Activated naive CD8-positive, alpha-beta T cell treated with anti-CD3 and anti-CD28 coated beads, Interleukin-2, amount 50 U/mL, for 16 hours (primary cell): ENCODE data around the gene UGT1A3.
"Not testable (repeated sequence)": the region's sequence is repeated elsewhere in the genome, so short reads cannot be mapped to it uniquely, and the experiment has no call there.

Experiments
- DNase-seq: peaks from one replicate; pipeline ENCODE4 v3.0.0-alpha.2; 2020; ENCODE audit warnings: low read depth, low spot score

The UGT1A3 gene

GRCh38 chr2:233707940-233708644 is 20.8 kb upstream of the UGT1A3 start:
- DNase-seq = no peak

GRCh38 chr2:233708942-233709341 is 19.9 kb upstream of the UGT1A3 start:
- no peak for DNase-seq

- DNase-seq = peak; percentile 40
Observed at GRCh38 chr2:233711312-233712008, 17.4 kb upstream of the UGT1A3 start.

DNA sequence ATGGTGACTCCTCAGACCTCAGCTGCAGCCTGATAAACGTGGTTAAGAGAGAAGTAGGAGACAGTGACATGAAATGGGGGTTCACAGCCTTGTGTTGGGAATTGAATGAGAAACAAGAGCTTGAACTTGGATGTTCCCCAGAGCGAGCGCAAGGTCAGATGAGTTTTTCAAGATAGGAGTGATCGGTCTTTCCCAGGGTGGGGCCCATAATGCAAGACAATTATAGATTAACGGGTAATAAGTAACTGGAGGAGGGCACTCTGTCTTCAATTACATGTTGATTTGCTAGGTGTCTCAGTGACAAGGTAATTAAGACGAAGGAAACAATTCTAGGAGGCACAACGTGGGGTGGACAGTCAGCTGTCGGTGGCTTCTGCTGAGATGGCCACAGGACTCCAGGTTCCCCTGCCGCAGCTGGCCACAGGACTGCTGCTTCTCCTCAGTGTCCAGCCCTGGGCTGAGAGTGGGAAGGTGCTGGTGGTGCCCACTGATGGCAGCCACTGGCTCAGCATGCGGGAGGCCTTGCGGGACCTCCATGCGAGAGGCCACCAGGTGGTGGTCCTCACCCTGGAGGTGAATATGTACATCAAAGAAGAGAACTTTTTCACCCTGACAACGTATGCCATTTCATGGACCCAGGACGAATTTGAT is 16.1 kb upstream of the UGT1A3 start, which contains the start of gene UGT1A5:
UGT1A5 (plus strand) TSS at position 297 of the 651 bp plus-strand sequence; CDS start at position 382, 85 bp downstream.
- no peak for DNase-seq

- DNase-seq = no peak
Observed at GRCh38 chr2:233713262-233713615, 15.6 kb upstream of the UGT1A3 start.

DNA sequence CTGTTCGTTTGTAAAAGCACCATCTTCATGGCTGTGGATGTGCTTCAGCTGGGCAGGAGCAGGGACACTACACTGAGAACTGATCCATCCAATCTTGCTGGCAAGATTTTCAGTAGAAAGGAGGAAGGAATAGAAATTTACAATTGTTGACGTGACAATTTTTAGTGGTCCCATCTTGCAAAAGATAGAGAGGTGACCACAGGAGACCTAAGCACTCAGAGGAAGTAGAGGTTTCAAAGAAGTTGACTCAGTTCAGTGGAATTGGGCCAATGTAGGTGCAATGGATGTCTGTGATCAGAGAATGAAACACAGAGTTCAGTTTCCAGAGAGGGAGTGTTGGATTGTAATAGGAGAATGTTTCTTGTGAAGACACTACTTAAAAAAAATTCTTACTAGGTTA is 14.7 kb upstream of the UGT1A3 start:
- no peak for DNase-seq

DNA sequence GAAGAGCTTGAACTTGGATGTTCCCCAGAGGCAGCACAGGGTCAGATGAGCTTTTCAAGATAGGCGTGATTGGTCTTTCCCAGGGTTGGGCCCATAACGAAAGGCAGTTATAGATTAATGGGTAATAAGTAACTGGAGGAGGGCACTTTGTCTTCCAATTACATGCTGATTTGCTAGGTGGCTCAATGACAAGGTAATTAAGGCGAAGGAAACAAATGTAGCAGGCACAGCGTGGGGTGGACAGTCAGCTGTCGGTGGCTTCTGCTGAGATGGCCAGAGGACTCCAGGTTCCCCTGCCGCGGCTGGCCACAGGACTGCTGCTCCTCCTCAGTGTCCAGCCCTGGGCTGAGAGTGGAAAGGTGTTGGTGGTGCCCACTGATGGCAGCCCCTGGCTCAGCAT is 10.3 kb upstream of the UGT1A3 start, which contains the start of gene UGT1A4:
UGT1A4 (plus strand) TSS at position 185 of the 400 bp plus-strand sequence; CDS start at position 270, 85 bp downstream.
- DNase-seq = no peak

DNA sequence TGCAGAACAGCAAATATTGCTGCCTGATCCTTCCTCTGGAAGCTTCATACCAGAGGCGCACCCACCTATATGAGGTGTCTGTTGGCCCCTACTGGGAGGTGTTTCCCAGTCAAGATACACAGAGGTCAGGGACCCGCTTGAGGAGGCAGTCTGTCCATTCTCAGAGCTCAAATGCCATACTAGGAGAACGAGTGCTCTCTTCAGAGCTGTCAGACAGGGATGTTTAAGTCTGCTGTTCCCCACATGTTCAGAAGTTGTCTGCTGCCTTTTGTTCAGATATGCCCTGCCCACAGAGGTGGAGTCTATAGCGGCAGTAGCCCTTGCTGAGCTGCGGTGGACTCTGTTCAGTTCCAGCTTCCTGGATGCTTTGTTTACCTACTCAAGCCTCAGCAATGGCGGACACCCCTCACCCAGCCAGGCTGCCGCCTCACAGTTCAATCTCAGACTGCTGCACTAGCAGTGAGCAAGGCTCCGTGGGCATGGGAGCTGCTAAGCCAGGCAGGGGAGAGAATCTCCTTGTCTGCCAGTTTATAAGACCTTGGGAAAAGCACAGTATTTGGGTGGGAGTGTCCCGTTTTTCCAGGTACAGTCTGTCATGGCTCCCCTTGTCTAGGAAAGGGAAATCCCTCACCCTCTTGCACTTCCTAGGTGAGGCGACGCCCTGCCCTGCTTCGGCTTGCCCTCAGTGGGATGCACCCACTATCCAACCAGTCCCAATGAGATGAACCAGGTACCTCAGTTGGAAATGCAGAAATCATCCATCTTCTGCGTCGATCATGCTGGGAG is 8.2 kb downstream of the UGT1A3 start:
- not testable (repeated sequence) for DNase-seq

DNA sequence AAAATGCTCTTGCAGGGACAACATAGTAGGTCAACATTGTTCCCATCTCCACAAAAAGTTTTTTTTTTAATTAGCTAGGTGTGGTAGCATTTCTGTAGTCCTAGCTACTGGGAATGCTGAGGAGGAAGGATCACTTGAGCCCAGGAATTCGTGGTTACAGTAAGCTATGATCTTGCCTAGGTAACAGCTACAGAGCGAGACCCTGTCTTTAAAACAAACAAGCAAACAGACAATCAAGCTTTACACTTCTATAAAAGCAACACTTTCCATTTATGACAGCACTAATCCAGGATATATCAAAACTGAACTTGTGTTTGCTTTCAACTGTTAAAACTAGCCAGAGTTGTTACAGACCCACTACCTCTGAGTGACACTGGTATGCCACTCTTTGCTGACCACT is 12.0 kb downstream of the UGT1A3 start:
- no peak for DNase-seq

GRCh38 chr2:233743464-233744259 is 14.8 kb downstream of the UGT1A3 start:
- DNase-seq = no peak

DNA sequence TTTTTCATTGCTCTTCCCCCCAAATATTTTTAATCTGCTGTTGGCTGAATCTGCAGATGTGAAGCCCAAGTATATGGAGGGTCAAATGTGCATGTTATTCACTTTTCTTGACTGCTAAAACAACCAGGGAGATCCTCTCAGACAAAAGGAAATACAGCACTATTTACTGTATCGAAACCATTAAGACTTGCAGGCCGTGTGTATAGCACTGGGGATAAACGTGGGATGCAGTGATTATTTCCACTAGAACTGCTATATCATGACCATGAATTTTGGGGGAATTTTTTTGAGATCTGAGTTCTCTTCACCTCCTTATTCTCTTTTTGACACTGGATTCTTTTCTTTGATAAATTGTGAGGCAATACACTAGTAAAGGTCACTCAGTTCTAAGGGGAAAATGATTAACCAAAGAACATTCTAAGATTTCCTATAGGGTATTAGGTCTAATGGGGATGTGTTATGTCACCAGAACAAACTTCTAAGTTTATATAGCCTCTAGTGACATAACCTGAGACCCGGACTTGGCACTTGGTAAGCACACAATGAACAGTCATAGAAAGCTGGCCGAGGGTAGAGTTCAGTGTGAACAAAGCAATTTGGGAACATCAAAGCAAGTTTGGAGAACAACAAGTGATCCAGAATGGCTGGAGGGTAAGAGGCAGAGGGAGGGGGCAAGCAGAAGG is 16.4 kb downstream of the UGT1A3 start:
- no peak for DNase-seq

DNA sequence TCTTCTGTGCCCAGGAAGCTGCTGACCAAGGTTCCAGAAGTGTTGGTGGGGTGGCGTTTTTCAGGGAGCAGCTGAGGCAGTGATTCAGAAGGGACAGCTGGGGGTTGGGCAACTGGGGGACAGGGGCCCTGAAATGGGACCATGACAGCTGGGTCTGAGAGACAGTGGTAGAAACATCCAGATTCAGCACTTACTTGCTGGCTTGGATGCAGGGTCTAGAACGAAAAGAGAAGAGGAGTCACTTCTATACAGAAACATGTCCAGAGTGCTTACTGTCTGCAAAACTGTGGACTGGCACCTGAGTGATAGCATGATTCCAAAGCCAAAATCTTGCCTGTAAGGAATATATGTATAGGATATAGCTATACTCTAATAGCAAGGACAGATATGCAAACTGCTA is 17.0 kb downstream of the UGT1A3 start:
- not testable (repeated sequence) for DNase-seq

GRCh38 chr2:233746475-233747282 is 17.8 kb downstream of the UGT1A3 start:
- no peak for DNase-seq

DNA sequence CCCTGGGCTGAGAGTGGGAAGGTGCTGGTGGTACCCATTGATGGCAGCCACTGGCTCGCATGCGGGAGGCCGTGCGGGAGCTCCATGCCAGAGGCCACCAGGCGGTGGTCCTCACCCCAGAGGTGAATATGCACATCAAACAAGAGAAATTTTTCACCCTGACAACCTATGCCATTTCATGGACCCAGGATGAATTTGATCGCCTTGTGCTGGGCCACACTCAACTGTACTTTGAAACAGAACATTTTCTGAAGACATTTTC is 18.4 kb downstream of the UGT1A3 start:
- no peak for DNase-seq

DNA sequence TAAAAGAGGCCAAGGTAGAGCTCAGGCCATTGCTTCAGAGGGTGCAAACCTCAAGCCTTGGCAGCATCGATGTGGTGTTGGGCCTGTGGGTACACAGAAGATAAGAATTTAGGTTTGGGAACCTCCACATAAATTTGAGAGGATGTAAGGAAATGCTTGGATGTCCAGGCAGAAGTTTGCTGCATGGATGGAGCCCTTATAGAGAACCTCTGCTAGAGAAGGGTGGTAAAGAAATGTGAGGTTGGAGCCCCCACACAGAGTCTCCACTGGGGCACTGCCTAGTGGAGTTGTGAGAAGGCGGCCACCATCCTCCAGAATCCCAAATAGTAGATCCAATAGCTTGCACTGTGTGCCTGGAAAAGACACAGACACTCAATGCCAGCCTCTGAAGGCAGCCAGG is 21.8 kb downstream of the UGT1A3 start:
- not testable (repeated sequence) for DNase-seq

GRCh38 chr2:233751212-233752009 is 22.6 kb downstream of the UGT1A3 start:
- DNase-seq = not testable (repeated sequence)

- DNase-seq = no peak
Observed at GRCh38 chr2:233754872-233755611, 26.2 kb downstream of the UGT1A3 start.

GRCh38 chr2:233756429-233757081 is 27.7 kb downstream of the UGT1A3 start:
- no peak for DNase-seq
